Uterine smooth muscle cell (primary cell): Measurements from ENCODE around the gene PNRC1. TPM values are rescaled to one million over a fixed set of nuclear protein-coding genes. Genes with fewer than 3 reads are reported as not detected.

Experiments
- total RNA-seq: library from RNA; depleted of rRNA; stranded (reverse); fragments of >200 nt; gene quantifications from 2 replicates; pipeline ENCODE4 v1.2.3, GENCODE V29; 2014

The PNRC1 gene
- total RNA-seq, result 19.1 and 47.4 TPM in 2 replicates

DNA sequence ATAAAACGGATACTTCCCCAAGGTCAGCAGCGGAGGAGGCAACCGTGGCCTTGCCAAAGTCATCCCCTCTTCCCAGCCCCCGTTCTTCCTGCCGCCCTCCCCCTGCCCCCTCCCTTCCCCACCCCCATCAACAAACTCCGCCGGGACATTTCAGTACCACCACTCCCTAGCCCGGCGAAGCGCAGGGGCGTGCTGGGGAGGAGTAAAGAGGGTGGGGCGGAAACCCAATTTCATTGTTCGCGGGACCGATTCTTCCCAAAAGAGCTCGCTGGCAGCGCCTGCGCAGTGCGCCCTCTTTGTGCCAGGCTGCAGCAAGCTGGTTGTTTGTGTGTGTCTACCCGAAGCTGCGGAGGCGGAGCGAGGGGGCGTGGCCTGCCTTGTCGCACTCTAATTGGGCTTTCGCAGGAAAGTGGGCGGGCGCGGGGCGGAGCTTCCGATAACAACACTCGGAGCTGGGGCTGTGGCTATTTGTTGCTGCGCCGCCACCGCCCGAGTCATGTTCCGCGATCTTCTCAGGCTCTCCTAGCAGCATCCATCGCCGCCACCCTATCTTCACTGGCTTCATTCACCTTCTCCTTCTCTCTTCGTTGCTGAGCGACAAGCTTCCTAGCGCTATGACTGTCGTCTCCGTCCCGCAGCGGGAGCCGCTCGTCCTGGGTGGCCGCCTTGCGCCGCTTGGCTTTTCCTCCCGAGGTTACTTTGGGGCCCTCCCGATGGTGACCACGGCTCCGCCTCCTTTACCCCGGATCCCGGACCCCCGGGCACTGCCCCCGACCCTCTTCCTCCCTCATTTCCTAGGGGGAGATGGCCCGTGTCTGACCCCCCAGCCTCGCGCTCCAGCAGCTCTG is at the start of gene PNRC1:
PNRC1 (plus strand) TSS at position 471 of the 848 bp plus-strand sequence; CDS start at position 615, 144 bp downstream.

GRCh38 chr6:89117211-89118108 is 36.9 kb downstream of the PNRC1 start, which contains the start of gene SRSF12:
TSS of gene SRSF12 (minus strand) at chr6:89118071. CDS start at chr6:89117887, 184 bp downstream.

Other genes with a start within 250 kb of the PNRC1 start
- 32.3 and 32.4 TPM in 2 replicates for gene RNGTT, start 117.1 kb upstream of the PNRC1 start, total RNA-seq
- gene SRSF12, start 37.3 kb downstream of the PNRC1 start, total RNA-seq, result 0.11 and 0.12 TPM in 2 replicates
- 6.5 and 8.2 TPM in 2 replicates for gene PM20D2, start 65.3 kb downstream of the PNRC1 start, total RNA-seq
- not detected in 2 replicates for gene GABRR1, start 136.6 kb downstream of the PNRC1 start, total RNA-seq
- 0.11 and 0.12 TPM in 2 replicates for gene GABRR2, start 234.5 kb downstream of the PNRC1 start, total RNA-seq